GM12878 (cell line): Measurements from ENCODE around the gene IFT172. TPM values are rescaled to one million over a fixed set of nuclear protein-coding genes. Genes with fewer than 3 reads are reported as not detected.
A peak's percentile ranks its signal among the peaks of the same experiment; 100 is the strongest.

Experiments
- BACH1 ChIP-seq: fragments of 450-650 bp; IDR thresholded peaks from 2 replicates; pipeline ENCODE4 v1.6.1; 2017; ENCODE audit warnings: mild to moderate bottlenecking, borderline replicate concordance
- BHLHE40 ChIP-seq, 2 experiments: fragments of 450-650 bp in 1 of 2; IDR thresholded peaks; 2 replicates each; pipeline ENCODE4 v1.6.1; 2011 to 2017; ENCODE audit warnings: low read depth in 2 of 2, borderline replicate concordance in 1 of 2, improper control_type of control experiment in 1 of 2, low read length in 1 of 2, mild to moderate bottlenecking in 1 of 2
- FOXK2 ChIP-seq: fragments of 450-650 bp; IDR thresholded peaks from 2 replicates; pipeline ENCODE4 v1.6.1; 2017; ENCODE audit warnings: mild to moderate bottlenecking, moderate library complexity
- LARP7 ChIP-seq: fragments of 450-650 bp; IDR thresholded peaks from 2 replicates; pipeline ENCODE4 v1.6.1; 2017; ENCODE audit warnings: mild to moderate bottlenecking
- NFIC ChIP-seq: IDR thresholded peaks from 2 replicates; pipeline ENCODE4 v1.6.1; 2012; ENCODE audit warnings: low read depth, mild to moderate bottlenecking, inconsistent platforms, low read length, moderate library complexity
- ZNF24 ChIP-seq: fragments of 450-650 bp; IDR thresholded peaks from 2 replicates; pipeline ENCODE4 v1.6.1; 2017; ENCODE audit warnings: antibody characterized with exemption, mild to moderate bottlenecking
- polyA plus RNA-seq, 11 experiments: library from polyadenylated mRNA; depleted of rRNA in 4 of 11; unstranded in 6 of 11; stranded (reverse) in 5 of 11; fragments of >200 nt; fragmentation: Nextera tagmentation in 4 of 11; fragmentation: Illumina TruSeq in 1 of 11; extraction: Ambion mirVana in 4 of 11; extraction: Trizol in 1 of 11; gene quantifications; 1 replicate in 1 of 11; 2 replicates in 10 of 11; pipeline versions ENCODE4 v1.2.1 to v1.2.3, GENCODE V29; 2011 to 2016; ENCODE audit warnings: inconsistent platforms in 2 of 11, missing spikeins in 2 of 11, low read depth in 1 of 11
- total RNA-seq, 4 experiments: library from RNA; depleted of rRNA in 3 of 4; stranded (reverse); fragments of >200 nt in 3 of 4; fragmentation: Illumina TruSeq in 1 of 4; extraction: Trizol in 1 of 4; gene quantifications; 2 replicates each; pipeline versions ENCODE4 v1.2.1 to v1.2.3, GENCODE V29; 2013 to 2021
- TF ChIP-seq, protein P1 (sequence below): fragments of 450-650 bp; IDR thresholded peaks from 2 replicates; pipeline ENCODE4 v1.6.1; 2017; ENCODE audit warnings: mild to moderate bottlenecking, moderate library complexity
- TF ChIP-seq, protein P2 (sequence below): IDR thresholded peaks from 2 replicates; pipeline ENCODE4 v1.6.1; 2011; ENCODE audit warnings: mild to moderate bottlenecking, low read depth, low read length, moderate library complexity; ENCODE audit not compliant: insufficient replicate concordance
- TF ChIP-seq, protein P3 (sequence below): fragments of 450-650 bp; IDR thresholded peaks from 2 replicates; pipeline ENCODE4 v1.6.1; 2016; ENCODE audit warnings: mild to moderate bottlenecking, moderate library complexity, borderline replicate concordance
- TF ChIP-seq, protein P4 (sequence below): IDR thresholded peaks from 2 replicates; pipeline ENCODE4 v1.6.1; 2012; ENCODE audit warnings: low read depth, low read length, improper control_type of control experiment
- TF ChIP-seq, protein P5 (sequence below): fragments of 450-650 bp; IDR thresholded peaks from 2 replicates; pipeline ENCODE4 v1.6.1; 2016; ENCODE audit warnings: mild to moderate bottlenecking
- TF ChIP-seq, protein P6 (sequence below): fragments of 450-650 bp; IDR thresholded peaks from 2 replicates; pipeline ENCODE4 v1.6.1; 2017; ENCODE audit warnings: borderline replicate concordance

IFT172 gene
- total and polyA plus RNA-seq, 10 of the 15 experiments (the other 5 are each of a cell fraction or from before 2014, with no cell fraction given), result 2.4 to 8.6 (median 6.2) TPM

DNA sequence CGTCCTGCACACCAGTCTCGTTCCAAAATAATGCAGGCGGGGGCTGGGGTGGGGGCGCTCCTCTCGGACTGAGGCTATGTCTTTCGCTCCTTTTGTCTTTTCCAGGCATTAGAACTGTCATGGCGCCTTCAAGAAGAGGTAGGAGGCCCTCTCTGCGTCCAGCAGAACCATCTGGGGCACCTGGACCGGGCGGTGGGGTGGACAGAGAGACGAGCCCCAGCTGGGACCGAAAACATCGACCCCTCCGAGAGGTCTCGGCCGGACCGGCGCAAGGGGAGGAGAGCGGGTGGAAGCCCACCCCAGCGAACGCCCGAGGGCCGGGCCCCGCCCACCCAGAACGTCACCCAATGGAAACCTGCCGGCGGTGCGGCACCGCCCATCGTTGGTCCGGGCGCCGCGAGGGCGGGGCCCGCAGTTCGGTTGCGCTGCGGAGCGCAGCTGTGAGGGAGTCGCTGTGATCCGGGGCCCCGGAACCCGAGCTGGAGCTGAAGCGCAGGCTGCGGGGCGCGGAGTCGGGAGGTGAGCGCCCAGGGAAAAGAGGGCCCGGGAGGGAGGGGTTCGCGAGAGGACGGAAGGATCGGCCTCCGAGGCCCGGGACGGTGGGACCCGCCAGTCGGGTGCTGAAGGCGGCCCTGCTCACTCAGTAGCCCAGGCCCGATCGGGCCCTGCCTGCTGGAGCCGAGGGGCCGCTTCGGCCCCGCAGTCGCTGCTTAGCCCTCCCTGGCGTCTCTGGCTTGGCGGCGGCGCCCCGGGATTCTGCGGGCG, 61.1 kb downstream of the IFT172 start, which contains the start of gene NRBP1 (continued):
- TF ChIP-seq, protein P1, sequence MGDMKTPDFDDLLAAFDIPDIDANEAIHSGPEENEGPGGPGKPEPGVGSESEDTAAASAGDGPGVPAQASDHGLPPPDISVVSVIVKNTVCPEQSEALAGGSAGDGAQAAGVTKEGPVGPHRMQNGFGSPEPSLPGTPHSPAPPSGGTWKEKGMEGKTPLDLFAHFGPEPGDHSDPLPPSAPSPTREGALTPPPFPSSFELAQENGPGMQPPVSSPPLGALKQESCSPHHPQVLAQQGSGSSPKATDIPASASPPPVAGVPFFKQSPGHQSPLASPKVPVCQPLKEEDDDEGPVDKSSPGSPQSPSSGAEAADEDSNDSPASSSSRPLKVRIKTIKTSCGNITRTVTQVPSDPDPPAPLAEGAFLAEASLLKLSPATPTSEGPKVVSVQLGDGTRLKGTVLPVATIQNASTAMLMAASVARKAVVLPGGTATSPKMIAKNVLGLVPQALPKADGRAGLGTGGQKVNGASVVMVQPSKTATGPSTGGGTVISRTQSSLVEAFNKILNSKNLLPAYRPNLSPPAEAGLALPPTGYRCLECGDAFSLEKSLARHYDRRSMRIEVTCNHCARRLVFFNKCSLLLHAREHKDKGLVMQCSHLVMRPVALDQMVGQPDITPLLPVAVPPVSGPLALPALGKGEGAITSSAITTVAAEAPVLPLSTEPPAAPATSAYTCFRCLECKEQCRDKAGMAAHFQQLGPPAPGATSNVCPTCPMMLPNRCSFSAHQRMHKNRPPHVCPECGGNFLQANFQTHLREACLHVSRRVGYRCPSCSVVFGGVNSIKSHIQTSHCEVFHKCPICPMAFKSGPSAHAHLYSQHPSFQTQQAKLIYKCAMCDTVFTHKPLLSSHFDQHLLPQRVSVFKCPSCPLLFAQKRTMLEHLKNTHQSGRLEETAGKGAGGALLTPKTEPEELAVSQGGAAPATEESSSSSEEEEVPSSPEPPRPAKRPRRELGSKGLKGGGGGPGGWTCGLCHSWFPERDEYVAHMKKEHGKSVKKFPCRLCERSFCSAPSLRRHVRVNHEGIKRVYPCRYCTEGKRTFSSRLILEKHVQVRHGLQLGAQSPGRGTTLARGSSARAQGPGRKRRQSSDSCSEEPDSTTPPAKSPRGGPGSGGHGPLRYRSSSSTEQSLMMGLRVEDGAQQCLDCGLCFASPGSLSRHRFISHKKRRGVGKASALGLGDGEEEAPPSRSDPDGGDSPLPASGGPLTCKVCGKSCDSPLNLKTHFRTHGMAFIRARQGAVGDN, result no peak; the same call in 1 of the 2 replicates
- no peak for TF ChIP-seq NFIC
- TF ChIP-seq, protein P2, sequence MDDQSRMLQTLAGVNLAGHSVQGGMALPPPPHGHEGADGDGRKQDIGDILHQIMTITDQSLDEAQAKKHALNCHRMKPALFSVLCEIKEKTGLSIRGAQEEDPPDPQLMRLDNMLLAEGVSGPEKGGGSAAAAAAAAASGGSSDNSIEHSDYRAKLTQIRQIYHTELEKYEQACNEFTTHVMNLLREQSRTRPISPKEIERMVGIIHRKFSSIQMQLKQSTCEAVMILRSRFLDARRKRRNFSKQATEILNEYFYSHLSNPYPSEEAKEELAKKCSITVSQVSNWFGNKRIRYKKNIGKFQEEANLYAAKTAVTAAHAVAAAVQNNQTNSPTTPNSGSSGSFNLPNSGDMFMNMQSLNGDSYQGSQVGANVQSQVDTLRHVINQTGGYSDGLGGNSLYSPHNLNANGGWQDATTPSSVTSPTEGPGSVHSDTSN, result no peak
- no peak for TF ChIP-seq ZNF24
- 0 out of 2 replicates have a peak, but pooled peaks have one; percentile 45 for TF ChIP-seq BACH1
- TF ChIP-seq, protein P3, sequence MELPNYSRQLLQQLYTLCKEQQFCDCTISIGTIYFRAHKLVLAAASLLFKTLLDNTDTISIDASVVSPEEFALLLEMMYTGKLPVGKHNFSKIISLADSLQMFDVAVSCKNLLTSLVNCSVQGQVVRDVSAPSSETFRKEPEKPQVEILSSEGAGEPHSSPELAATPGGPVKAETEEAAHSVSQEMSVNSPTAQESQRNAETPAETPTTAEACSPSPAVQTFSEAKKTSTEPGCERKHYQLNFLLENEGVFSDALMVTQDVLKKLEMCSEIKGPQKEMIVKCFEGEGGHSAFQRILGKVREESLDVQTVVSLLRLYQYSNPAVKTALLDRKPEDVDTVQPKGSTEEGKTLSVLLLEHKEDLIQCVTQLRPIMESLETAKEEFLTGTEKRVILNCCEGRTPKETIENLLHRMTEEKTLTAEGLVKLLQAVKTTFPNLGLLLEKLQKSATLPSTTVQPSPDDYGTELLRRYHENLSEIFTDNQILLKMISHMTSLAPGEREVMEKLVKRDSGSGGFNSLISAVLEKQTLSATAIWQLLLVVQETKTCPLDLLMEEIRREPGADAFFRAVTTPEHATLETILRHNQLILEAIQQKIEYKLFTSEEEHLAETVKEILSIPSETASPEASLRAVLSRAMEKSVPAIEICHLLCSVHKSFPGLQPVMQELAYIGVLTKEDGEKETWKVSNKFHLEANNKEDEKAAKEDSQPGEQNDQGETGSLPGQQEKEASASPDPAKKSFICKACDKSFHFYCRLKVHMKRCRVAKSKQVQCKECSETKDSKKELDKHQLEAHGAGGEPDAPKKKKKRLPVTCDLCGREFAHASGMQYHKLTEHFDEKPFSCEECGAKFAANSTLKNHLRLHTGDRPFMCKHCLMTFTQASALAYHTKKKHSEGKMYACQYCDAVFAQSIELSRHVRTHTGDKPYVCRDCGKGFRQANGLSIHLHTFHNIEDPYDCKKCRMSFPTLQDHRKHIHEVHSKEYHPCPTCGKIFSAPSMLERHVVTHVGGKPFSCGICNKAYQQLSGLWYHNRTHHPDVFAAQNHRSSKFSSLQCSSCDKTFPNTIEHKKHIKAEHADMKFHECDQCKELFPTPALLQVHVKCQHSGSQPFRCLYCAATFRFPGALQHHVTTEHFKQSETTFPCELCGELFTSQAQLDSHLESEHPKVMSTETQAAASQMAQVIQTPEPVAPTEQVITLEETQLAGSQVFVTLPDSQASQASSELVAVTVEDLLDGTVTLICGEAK, result peak; percentile 39; the same call in 1 of the 2 replicates
- TF ChIP-seq, protein P4, sequence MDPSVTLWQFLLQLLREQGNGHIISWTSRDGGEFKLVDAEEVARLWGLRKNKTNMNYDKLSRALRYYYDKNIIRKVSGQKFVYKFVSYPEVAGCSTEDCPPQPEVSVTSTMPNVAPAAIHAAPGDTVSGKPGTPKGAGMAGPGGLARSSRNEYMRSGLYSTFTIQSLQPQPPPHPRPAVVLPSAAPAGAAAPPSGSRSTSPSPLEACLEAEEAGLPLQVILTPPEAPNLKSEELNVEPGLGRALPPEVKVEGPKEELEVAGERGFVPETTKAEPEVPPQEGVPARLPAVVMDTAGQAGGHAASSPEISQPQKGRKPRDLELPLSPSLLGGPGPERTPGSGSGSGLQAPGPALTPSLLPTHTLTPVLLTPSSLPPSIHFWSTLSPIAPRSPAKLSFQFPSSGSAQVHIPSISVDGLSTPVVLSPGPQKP, result no peak
- TF ChIP-seq FOXK2, result no peak
- no peak; a peak in 1 of 4 replicates for TF ChIP-seq BHLHE40 (IDR thresholded peaks at IDR 0.05; ENCODE audit: borderline replicate concordance in 1 of 2, low read depth in 2 of 2, low read length in 1 of 2)
- TF ChIP-seq, protein P5, sequence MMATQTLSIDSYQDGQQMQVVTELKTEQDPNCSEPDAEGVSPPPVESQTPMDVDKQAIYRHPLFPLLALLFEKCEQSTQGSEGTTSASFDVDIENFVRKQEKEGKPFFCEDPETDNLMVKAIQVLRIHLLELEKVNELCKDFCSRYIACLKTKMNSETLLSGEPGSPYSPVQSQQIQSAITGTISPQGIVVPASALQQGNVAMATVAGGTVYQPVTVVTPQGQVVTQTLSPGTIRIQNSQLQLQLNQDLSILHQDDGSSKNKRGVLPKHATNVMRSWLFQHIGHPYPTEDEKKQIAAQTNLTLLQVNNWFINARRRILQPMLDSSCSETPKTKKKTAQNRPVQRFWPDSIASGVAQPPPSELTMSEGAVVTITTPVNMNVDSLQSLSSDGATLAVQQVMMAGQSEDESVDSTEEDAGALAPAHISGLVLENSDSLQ, result no peak
- TF ChIP-seq LARP7, result no peak; the same call in 1 of the 2 replicates
- TF ChIP-seq, protein P6, sequence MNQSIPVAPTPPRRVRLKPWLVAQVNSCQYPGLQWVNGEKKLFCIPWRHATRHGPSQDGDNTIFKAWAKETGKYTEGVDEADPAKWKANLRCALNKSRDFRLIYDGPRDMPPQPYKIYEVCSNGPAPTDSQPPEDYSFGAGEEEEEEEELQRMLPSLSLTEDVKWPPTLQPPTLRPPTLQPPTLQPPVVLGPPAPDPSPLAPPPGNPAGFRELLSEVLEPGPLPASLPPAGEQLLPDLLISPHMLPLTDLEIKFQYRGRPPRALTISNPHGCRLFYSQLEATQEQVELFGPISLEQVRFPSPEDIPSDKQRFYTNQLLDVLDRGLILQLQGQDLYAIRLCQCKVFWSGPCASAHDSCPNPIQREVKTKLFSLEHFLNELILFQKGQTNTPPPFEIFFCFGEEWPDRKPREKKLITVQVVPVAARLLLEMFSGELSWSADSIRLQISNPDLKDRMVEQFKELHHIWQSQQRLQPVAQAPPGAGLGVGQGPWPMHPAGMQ, result no peak
